Ovary (tissue), 9 donors: Measurements from ENCODE around the gene C22orf15. TPM values are rescaled to one million over a fixed set of nuclear protein-coding genes. Genes with fewer than 3 reads are reported as not detected.

Source experiments
- DNase-seq, 5 donors: peaks; one replicate each; pipeline ENCODE4 v3.0.0-alpha.2; 2019 to 2020
- H3K27ac ChIP-seq, 2 donors: fragments of 200-600 bp; one replicate each; pipeline versions ENCODE4 v1.5.1 to v1.8.0; 2019 to 2022
- H3K27me3 ChIP-seq: fragments of 200-600 bp; one replicate; pipeline ENCODE4 v1.8.0; 2022
- H3K36me3 ChIP-seq: fragments of 200-600 bp; sonication (generic); one replicate; pipeline ENCODE4 v1.5.1; 2019
- H3K4me1 ChIP-seq: one replicate; pipeline ENCODE4 v1.8.1; 2013; ENCODE audit warnings: mild to moderate bottlenecking, moderate library complexity; ENCODE audit not compliant: insufficient read depth
- H3K4me3 ChIP-seq: fragments of 200-600 bp; sonication (generic); one replicate; pipeline ENCODE4 v1.5.1; 2017
- H3K9me3 ChIP-seq, 2 donors: fragments of 200-600 bp in 1 of 2; sonication (generic) in 1 of 2; one replicate each; pipeline versions ENCODE4 v1.5.1 to v1.8.1; 2013 to 2019; ENCODE audit warnings: mild to moderate bottlenecking in 1 of 2, moderate library complexity in 1 of 2
- CTCF ChIP-seq, 3 donors: fragments of 450-650 bp in 2 of 3; fragments of 200-600 bp in 1 of 3; IDR thresholded peaks; one replicate each; pipeline versions ENCODE4 v1.5.1 to v1.8.0; 2016 to 2022; ENCODE audit warnings: antibody characterized with exemption in 3 of 3, mild to moderate bottlenecking in 1 of 3
- EP300 ChIP-seq: sonication (generic); formaldehyde crosslinking; IDR thresholded peaks from one replicate; pipeline ENCODE4 v1.6.1; 2017; ENCODE audit warnings: antibody characterized with exemption
- POLR2A ChIP-seq: fragments of 450-650 bp; IDR thresholded peaks from one replicate; pipeline ENCODE4 v1.6.1; 2017; ENCODE audit warnings: antibody characterized with exemption, mild to moderate bottlenecking, moderate library complexity
- WGBS, 3 donors: extraction: QIAGEN DNeasy Blood & Tissue Kit in 1 of 3; methylation state at CpG; one replicate each; pipeline versions ENCODE4 v1.1.5 to v1.1.7; 2013 to 2017; 5-methylcytosine and 5-hydroxymethylcytosine counted together
- intact Hi-C, 4 donors: fragments of 100-400 bp; cut with DNase I; formaldehyde crosslinking; loops; one replicate each; pipeline versions ENCODE4 v1.11.0 to v1.15.1; 2022 to 2023
- polyA plus RNA-seq, 2 donors: library from polyadenylated mRNA; stranded (reverse); fragments of 200-250 nt in 1 of 2; fragments of 350-450 nt in 1 of 2; fragmentation: Illumina TruSeq in 1 of 2; extraction: RNeasy Lipid Tissue Mini Kit (QIAGEN cat#74804) in 1 of 2; gene quantifications; one replicate each; pipeline ENCODE4 v1.2.3, GENCODE V29; 2013 to 2014
- total RNA-seq, 7 donors: library from RNA; depleted of rRNA in 2 of 7; stranded (reverse); fragments of >200 nt in 2 of 7; fragmentation: NEBNext Ultra II Directional in 3 of 7; extraction: Animal tissue kit (Norgen Biotek cat#: 25700) in 3 of 7; gene quantifications; one replicate each; pipeline versions ENCODE4 v1.1.0 to v1.2.4, GENCODE V29; 2016 to 2023
- donor health status: DM: no; HTN: no; CAD: no; lungs with moderate emphysema.
- donor health status: DM: no; HTN: no; CAD: no.
- donor health status: Bipolar disorder and iron deficiency.
- donor health status: DM: yes; HTN: yes; CAD: no.
- donor health status: DM: no; HTN: no; CAD: no.
- donor health status: DM: yes; HTN: yes; CAD: no.

The C22orf15 gene
- total and polyA plus RNA-seq, 9 donors = 0.28 to 6.5 (median 0.77) TPM

- H3K4me1 ChIP-seq = peaks cover 7% of the 10 kb centered on the region
- H3K9me3 ChIP-seq = no peaks in the 10 kb centered on the region
- WGBS, 3 donors = 73 to 84% (median 83%) methylated on average over 3 of the region's 3 CpGs
- no peaks in the 10 kb centered on the region for H3K36me3 ChIP-seq
- intact Hi-C loops = no loop called here
- H3K27ac ChIP-seq = no peak overlapping the region
- no peak overlapping the region for H3K4me3 ChIP-seq
- no peaks in the 10 kb centered on the region for H3K27me3 ChIP-seq
- TF ChIP-seq CTCF (IDR thresholded peaks at IDR 0.05) (no peak), EP300 (no peak), POLR2A (no peak)
- no peak for DNase-seq
These were observed 15.7 kb downstream of the C22orf15 start for GRCh38 chr22:23778577-23778900.

GRCh38 chr22:23779083-23779482, 16.3 kb downstream of the C22orf15 start:
- no peak overlapping the region for H3K4me3 ChIP-seq
- peaks cover 7% of the 10 kb centered on the region for H3K4me1 ChIP-seq
- WGBS, 3 donors = 79 to 95% (median 83%) methylated on average over 16 of the region's 16 CpGs
- no peak for TF ChIP-seq EP300
- TF ChIP-seq POLR2A = no peak
- TF ChIP-seq CTCF (IDR thresholded peaks at IDR 0.05) = no peak
- H3K27me3 ChIP-seq = no peaks in the 10 kb centered on the region
- H3K9me3 ChIP-seq = no peaks in the 10 kb centered on the region
- no peak for DNase-seq
- H3K27ac ChIP-seq = no peak overlapping the region
- intact Hi-C loops = no loop called here
- H3K36me3 ChIP-seq = no peaks in the 10 kb centered on the region

GRCh38 chr22:23779731-23780130, 16.9 kb downstream of the C22orf15 start:
- Histone ChIP-seq H3K27ac (no peak overlapping the region), H3K4me1 (peaks cover 3% of the 10 kb centered on the region), H3K36me3 (no peaks in the 10 kb centered on the region), H3K9me3 (no peaks in the 10 kb centered on the region), H3K27me3 (no peaks in the 10 kb centered on the region), H3K4me3 (no peak overlapping the region)
- TF ChIP-seq POLR2A (no peak), CTCF (IDR thresholded peaks at IDR 0.05) (no peak), EP300 (no peak)
- WGBS, 3 donors = 82 to 94% (median 87%) methylated on average over 5 of the region's 5 CpGs
- intact Hi-C loops = no loop called here
- DNase-seq = no peak

- Histone ChIP-seq H3K27ac (no peak overlapping the region), H3K9me3 (no peaks in the 10 kb centered on the region), H3K4me3 (no peak overlapping the region), H3K4me1 (no peaks in the 10 kb centered on the region), H3K36me3 (no peaks in the 10 kb centered on the region), H3K27me3 (no peaks in the 10 kb centered on the region)
- TF ChIP-seq EP300 (no peak), POLR2A (no peak), CTCF (IDR thresholded peaks at IDR 0.05) (no peak)
- no peak for DNase-seq
- WGBS, 3 donors = 78 to 85% (median 83%) methylated on average over 19 to 20 of the region's 20 CpGs
- intact Hi-C loops = no loop called here
These were observed 17.5 kb downstream of the C22orf15 start for GRCh38 chr22:23780146-23780748.
